Karpas-422 (cell line): ENCODE measurements around the gene RPLP1. TPM values are rescaled to one million over a fixed set of nuclear protein-coding genes. Genes with fewer than 3 reads are reported as not detected.

Experiments used
- DNase-seq: peaks from one replicate; pipeline ENCODE4 v3.0.0-alpha.2; 2015
- H2AFZ ChIP-seq: fragments of 200-600 bp; sonication (generic); 2 replicates; pipeline ENCODE4 v1.6.1; 2014; ENCODE audit warnings: antibody characterized with exemption, low read length, mixed read lengths
- H3K27ac ChIP-seq: fragments of 200-600 bp; sonication (generic); 2 replicates; pipeline ENCODE4 v1.5.1; 2014; ENCODE audit warnings: mild to moderate bottlenecking, low read length, moderate library complexity
- H3K27me3 ChIP-seq: fragments of 200-600 bp; sonication (generic); 2 replicates; pipeline ENCODE4 v1.6.1; 2014; ENCODE audit warnings: low read length, mixed read lengths
- H3K36me3 ChIP-seq: fragments of 200-600 bp; sonication (generic); 2 replicates; pipeline ENCODE4 v1.6.1; 2014; ENCODE audit warnings: low read length, mixed read lengths; ENCODE audit not compliant: insufficient read depth
- H3K4me1 ChIP-seq: fragments of 200-600 bp; sonication (generic); 2 replicates; pipeline ENCODE4 v1.6.1; 2014; ENCODE audit warnings: mild to moderate bottlenecking, low read length, mixed read lengths
- H3K4me2 ChIP-seq: fragments of 200-600 bp; sonication (generic); 2 replicates; pipeline ENCODE4 v1.6.1; 2014; ENCODE audit warnings: low read length, low read depth, mild to moderate bottlenecking; ENCODE audit not compliant: poor library complexity, severe bottlenecking
- H3K4me3 ChIP-seq: fragments of 200-600 bp; sonication (generic); 2 replicates; pipeline ENCODE4 v1.5.1; 2014; ENCODE audit warnings: mild to moderate bottlenecking, antibody characterized with exemption, low read length, mixed read lengths
- H3K79me2 ChIP-seq: fragments of 200-600 bp; sonication (generic); 2 replicates; pipeline ENCODE4 v1.6.1; 2014; ENCODE audit warnings: mild to moderate bottlenecking, low read length, mixed read lengths
- H3K9ac ChIP-seq: fragments of 200-600 bp; sonication (generic); 2 replicates; pipeline ENCODE4 v1.6.0; 2014; ENCODE audit warnings: low read length
- H3K9me2 ChIP-seq: fragments of 200-600 bp; sonication (generic), shearing (Covaris generic); replicated peaks from 2 replicates; pipeline ENCODE4 v1.6.0; 2014; ENCODE audit warnings: mild to moderate bottlenecking, low read length, moderate library complexity; ENCODE audit not compliant: insufficient read depth
- H3K9me3 ChIP-seq: fragments of 300-700, 200-600 bp; sonication (generic); 2 replicates; pipeline ENCODE4 v1.6.1; 2014; ENCODE audit warnings: low read length, mixed read lengths
- H4K20me1 ChIP-seq: fragments of 200-600 bp; sonication (generic); 2 replicates; pipeline ENCODE4 v1.6.1; 2014; ENCODE audit warnings: mild to moderate bottlenecking, antibody characterized with exemption, low read length, low read depth; ENCODE audit not compliant: insufficient read depth
- total RNA-seq: library from RNA; depleted of rRNA; stranded (reverse); fragments of >200 nt; shearing (Covaris generic); gene quantifications from 2 replicates; pipeline ENCODE4 v1.2.3, GENCODE V29; 2014; ENCODE audit warnings: low replicate concordance; rRNA removed

Gene RPLP1
- 203 and 282 TPM in 2 replicates for total RNA-seq

DNA sequence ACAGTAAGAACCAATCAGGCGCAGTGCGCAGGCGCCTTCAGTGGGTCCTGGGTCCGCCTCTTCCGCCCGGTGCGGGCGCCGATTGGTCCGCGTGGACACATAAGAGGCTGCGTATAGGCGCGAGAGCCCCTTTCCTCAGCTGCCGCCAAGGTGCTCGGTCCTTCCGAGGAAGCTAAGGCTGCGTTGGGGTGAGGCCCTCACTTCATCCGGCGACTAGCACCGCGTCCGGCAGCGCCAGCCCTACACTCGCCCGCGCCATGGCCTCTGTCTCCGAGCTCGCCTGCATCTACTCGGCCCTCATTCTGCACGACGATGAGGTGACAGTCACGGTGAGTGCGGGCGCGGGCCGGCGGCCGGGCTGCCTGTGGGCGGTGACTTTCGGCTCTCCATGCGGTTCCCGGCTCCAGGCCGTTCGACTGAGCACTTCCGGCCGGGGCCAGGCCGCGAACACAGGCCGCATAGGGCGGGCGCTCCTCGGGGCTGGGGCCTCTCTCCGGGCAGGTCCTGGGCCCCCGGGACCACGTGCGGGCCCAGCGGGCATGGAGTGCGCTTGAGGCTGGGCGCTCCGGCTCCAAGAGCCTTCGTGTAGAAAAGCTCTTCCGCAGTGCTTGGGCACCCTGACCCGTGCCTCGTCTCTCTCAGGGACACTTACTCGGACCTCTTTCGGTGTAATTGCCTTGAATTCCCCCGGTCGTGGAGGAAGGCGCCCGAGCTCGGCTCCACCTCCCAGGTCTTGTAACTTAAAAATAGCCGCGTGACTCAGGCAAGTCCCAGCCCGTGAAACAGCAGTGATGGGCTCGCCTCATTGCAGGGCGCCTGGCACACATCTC lies at the start of gene RPLP1:
Gene RPLP1 (plus strand): TSS at position 127 of the 830 bp plus-strand sequence. CDS start 131 bp downstream, at position 258.
- Histone ChIP-seq H2AFZ (peak within 1 kb of the TSS; percentile 46), H3K9me3 (no peaks in the 10 kb centered on the region), H3K27ac (peak within 1 kb of the TSS; percentile 83), H3K9ac (peak within 1 kb of the TSS; percentile 97), H3K4me3 (peak within 1 kb of the TSS; percentile 97), H3K9me2 (no peaks in the 10 kb centered on the region), H4K20me1 (peaks cover 43% of the 10 kb centered on the region), H3K36me3 (peaks cover 38% of the 10 kb centered on the region), H3K27me3 (no peaks in the 10 kb centered on the region), H3K4me2 (peak within 1 kb of the TSS; percentile 98), H3K4me1 (peaks cover 42% of the 10 kb centered on the region), H3K79me2 (peaks cover 17% of the 10 kb centered on the region)
- peak; percentile 98 for DNase-seq

GRCh38 chr15:69403594-69403993 lies 49.0 kb upstream of the RPLP1 start:
- DNase-seq: no peak
- H3K9ac ChIP-seq: no peak overlapping the region
- H4K20me1 ChIP-seq: no peaks in the 10 kb centered on the region

DNA sequence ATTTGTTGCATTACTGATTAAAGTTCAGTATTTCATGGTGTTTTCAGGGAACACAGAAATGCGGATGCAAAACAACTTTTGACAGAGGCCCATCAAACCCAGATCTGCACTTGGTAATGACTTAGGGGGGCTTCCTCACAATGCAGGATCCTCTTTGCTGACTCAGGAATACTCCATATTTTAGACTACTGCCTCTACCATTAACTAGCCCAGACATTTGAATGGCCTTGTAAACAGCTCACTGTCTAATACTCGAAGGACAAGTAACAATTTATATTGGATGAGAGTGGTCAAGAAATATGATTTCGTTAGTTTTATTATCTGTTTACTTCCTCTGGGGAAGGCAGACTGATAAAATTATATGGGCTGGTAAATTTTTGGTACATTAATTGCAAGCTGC lies 47.5 kb upstream of the RPLP1 start:
- H4K20me1 ChIP-seq: no peaks in the 10 kb centered on the region
- no peak overlapping the region for H2AFZ ChIP-seq
- no peak overlapping the region for H3K9ac ChIP-seq
- no peak for DNase-seq
- no peaks in the 10 kb centered on the region for H3K36me3 ChIP-seq
- H3K27ac ChIP-seq: no peak overlapping the region
- H3K9me2 ChIP-seq: no peaks in the 10 kb centered on the region
- H3K4me2 ChIP-seq: no peak overlapping the region
- H3K4me1 ChIP-seq: peaks cover 4% of the 10 kb centered on the region
- H3K9me3 ChIP-seq: no peaks in the 10 kb centered on the region
- no peaks in the 10 kb centered on the region for H3K79me2 ChIP-seq
- H3K27me3 ChIP-seq: no peaks in the 10 kb centered on the region
- no peak overlapping the region for H3K4me3 ChIP-seq

More at GRCh38 chr15:69403594-69403993, 49.0 kb upstream of the RPLP1 start:
- H3K27me3 ChIP-seq: no peaks in the 10 kb centered on the region
- H3K9me2 ChIP-seq: no peaks in the 10 kb centered on the region
- H3K36me3 ChIP-seq: no peaks in the 10 kb centered on the region
- H3K9me3 ChIP-seq: no peaks in the 10 kb centered on the region
- no peaks in the 10 kb centered on the region for H3K79me2 ChIP-seq
- no peak overlapping the region for H3K4me2 ChIP-seq
- no peak overlapping the region for H3K27ac ChIP-seq
- H3K4me3 ChIP-seq: no peak overlapping the region
- no peak overlapping the region for H2AFZ ChIP-seq
- H3K4me1 ChIP-seq: no peaks in the 10 kb centered on the region

GRCh38 chr15:69407719-69408400 lies 44.8 kb upstream of the RPLP1 start:
- 0 out of 2 replicates have a peak, but pooled peaks cover 2% of the 10 kb centered on the region for H3K27me3 ChIP-seq
- no peaks in the 10 kb centered on the region for H3K9me3 ChIP-seq
- H2AFZ ChIP-seq: no peak overlapping the region
- no peaks in the 10 kb centered on the region for H3K79me2 ChIP-seq
- no peak for DNase-seq
- H4K20me1 ChIP-seq: no peaks in the 10 kb centered on the region
- H3K36me3 ChIP-seq: no peaks in the 10 kb centered on the region
- H3K4me1 ChIP-seq: peaks cover 9% of the 10 kb centered on the region
- H3K27ac ChIP-seq: no peak overlapping the region
- H3K4me3 ChIP-seq: no peak overlapping the region
- H3K4me2 ChIP-seq: no peak overlapping the region
- no peak overlapping the region for H3K9ac ChIP-seq
- no peaks in the 10 kb centered on the region for H3K9me2 ChIP-seq

DNA sequence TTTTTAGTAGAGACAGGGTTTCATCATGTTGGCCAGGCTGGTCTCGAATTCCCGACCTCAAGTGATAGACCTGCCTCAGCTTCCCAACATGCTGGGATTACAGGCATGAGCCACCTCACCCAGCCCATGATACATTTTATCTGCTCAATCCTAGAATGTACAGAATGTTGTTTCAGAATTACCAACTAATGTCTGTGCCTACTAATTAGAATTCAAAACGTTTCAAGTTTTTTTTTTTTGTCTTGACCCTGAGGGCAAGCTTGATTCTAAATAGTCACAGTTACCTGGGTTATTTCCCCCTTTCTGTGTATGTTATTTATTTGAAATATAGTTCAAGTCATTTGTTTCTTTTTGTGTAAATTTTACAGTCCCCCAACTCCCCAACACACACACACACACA lies 43.8 kb upstream of the RPLP1 start:
- Histone ChIP-seq H3K9me2 (no peaks in the 10 kb centered on the region), H3K4me2 (no peak overlapping the region), H3K9me3 (no peaks in the 10 kb centered on the region), H3K9ac (no peak overlapping the region), H4K20me1 (no peaks in the 10 kb centered on the region), H3K4me3 (no peak overlapping the region), H3K27ac (no peak overlapping the region), H3K27me3 (0 out of 2 replicates have a peak, but pooled peaks cover 2% of the 10 kb centered on the region), H3K4me1 (peaks cover 11% of the 10 kb centered on the region), H3K36me3 (no peaks in the 10 kb centered on the region), H2AFZ (no peak overlapping the region), H3K79me2 (no peaks in the 10 kb centered on the region)
- DNase-seq: no peak

DNA sequence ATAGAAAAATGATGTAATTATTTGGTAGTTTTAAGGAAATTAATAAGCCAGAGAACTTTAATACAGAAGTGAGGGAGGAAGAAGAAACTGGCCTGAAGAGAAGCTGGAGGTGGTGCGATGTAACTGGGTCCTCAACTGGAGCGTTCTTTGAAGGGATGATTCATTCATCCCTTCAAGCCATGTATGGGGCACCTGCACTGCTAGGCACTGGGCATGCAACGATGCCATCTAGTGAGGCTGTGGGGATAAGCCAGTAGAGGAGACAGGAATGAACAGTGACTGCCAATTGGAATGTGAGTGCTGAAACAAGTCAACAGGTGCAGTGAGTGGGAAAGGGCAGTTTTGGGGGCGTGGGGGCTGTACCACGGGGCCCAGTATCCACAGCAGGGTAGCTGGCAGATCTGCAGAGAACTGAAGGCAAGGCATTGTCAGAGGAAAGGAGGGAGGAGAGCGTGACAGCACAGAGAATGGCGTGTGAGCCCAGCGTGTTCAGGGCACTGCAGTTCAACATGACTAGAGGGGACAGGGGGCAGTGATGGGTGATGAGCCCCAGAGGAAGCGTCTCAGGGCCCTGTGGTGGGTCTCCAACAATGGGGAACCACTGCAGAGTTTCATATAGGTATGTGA lies 42.3 kb upstream of the RPLP1 start:
- peak; percentile 49 for DNase-seq
- no peaks in the 10 kb centered on the region for H3K9me3 ChIP-seq

DNA sequence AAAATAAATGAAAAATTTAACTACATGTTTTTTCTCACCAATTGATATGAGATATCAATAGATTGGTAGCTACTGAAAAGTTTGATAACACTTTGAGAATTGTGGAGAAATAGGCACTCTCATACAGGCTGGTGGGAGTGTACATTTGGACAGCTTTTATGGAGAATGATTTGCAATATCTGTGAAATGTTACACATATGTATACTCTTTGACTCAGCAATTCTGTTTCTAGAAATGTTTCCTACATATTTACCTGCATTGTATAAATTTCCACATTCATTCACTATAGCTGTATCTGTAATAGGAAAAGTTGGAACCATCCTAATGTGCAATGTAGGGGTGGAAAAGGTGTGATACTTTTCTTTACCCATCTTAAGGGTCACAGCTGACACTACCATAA lies 40.3 kb upstream of the RPLP1 start:
- Histone ChIP-seq H3K27ac (no peak overlapping the region), H3K4me1 (peaks cover 26% of the 10 kb centered on the region), H3K79me2 (peaks cover 28% of the 10 kb centered on the region), H3K9me3 (no peaks in the 10 kb centered on the region), H4K20me1 (no peaks in the 10 kb centered on the region), H3K36me3 (peaks cover 3% of the 10 kb centered on the region; the same call in 1 of the 2 replicates), H3K4me3 (no peak overlapping the region), H2AFZ (no peak overlapping the region), H3K9me2 (no peaks in the 10 kb centered on the region), H3K4me2 (no peak overlapping the region), H3K9ac (no peak overlapping the region), H3K27me3 (0 out of 2 replicates have a peak, but pooled peaks cover 2% of the 10 kb centered on the region)
- DNase-seq: no peak

More for the DNA sequence above, 42.3 kb upstream of the RPLP1 start:
- Histone ChIP-seq H3K4me2 (no peak overlapping the region), H3K27me3 (0 out of 2 replicates have a peak, but pooled peaks cover 2% of the 10 kb centered on the region), H2AFZ (peak overlapping the region; percentile 48; the same call in 1 of the 2 replicates), H3K36me3 (no peaks in the 10 kb centered on the region), H3K4me3 (no peak overlapping the region), H3K9ac (no peak overlapping the region), H3K27ac (no peak overlapping the region), H4K20me1 (no peaks in the 10 kb centered on the region), H3K79me2 (peaks cover 12% of the 10 kb centered on the region), H3K9me2 (no peaks in the 10 kb centered on the region), H3K4me1 (peaks cover 15% of the 10 kb centered on the region)

DNA sequence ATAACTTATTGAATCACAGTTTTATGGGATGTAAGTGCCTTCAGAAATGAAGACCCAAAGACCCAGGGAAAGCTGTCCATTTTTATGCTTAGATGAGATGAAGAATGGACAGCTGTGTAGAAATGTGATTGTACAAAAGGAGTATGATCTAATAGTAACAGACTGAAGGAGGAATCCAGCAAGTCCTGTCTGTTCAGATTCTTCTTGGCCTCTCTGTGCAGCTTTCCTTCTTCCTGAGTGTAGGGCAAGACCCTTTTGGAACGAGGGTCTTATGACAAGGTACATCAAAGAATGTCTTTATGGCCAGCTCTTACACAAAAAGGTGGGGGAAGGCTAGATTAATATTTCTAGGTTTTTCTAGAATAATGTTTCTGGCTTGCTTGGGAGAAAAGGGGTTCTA lies 39.9 kb upstream of the RPLP1 start:
- no peak overlapping the region for H3K4me2 ChIP-seq
- H3K36me3 ChIP-seq: peaks cover 7% of the 10 kb centered on the region; the same call in 1 of the 2 replicates
- no peak for DNase-seq
- H3K4me1 ChIP-seq: peaks cover 26% of the 10 kb centered on the region
- H3K9me3 ChIP-seq: no peaks in the 10 kb centered on the region
- no peak overlapping the region for H3K4me3 ChIP-seq
- no peak overlapping the region for H2AFZ ChIP-seq
- no peak overlapping the region for H3K27ac ChIP-seq
- no peaks in the 10 kb centered on the region for H4K20me1 ChIP-seq
- H3K9ac ChIP-seq: no peak overlapping the region
- H3K79me2 ChIP-seq: peaks cover 33% of the 10 kb centered on the region
- 0 out of 2 replicates have a peak, but pooled peaks cover 2% of the 10 kb centered on the region for H3K27me3 ChIP-seq
- H3K9me2 ChIP-seq: no peaks in the 10 kb centered on the region
